Panc1 (cell line): ENCODE measurements around the gene GPAM.

ENCODE experiments used
- CTCF ChIP-seq: fragments of 450-650 bp; IDR thresholded peaks from 2 replicates; pipeline ENCODE4 v1.5.1; 2017; ENCODE audit warnings: mild to moderate bottlenecking
- SIN3A ChIP-seq: IDR thresholded peaks from 2 replicates; pipeline ENCODE4 v1.6.1; 2012; ENCODE audit warnings: low read depth, mild to moderate bottlenecking, low read length, moderate library complexity, borderline replicate concordance; ENCODE audit not compliant: insufficient read depth

DNA sequence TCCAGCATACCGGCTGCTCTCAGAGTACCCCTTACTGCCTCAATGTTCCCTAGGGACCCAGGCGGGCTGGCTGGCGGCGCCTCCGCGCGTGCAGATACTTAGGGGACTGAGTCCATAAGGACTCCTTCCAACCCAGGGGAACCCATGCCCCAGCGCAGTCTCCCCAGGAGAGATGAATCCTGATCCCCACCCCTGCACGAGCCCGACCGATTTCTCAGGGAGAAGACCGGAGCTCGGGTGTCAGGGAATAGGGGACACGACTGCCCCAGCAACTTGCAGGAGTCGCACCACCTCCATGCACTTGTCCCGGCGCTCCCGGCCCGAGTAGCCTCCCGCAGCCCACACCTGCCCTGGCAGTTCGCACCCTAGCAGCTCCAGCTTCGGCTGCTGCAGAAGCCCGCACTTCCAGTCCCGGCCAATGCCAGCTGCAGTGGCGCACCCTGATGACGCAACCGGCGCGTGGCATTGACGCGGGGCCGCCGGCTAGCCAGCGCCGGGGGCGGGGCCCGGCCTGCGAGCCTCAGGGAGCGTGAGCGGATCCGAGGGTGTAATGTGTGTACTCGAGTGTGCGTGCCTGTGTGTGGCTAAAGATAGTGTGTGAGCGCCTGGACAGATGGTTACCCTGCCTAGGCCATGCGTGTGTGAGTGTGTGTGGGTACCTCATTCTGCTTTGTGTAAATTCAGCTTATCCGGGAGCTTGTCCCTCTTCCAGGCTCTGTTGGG is at the start of gene GPAM:
- peak; percentile 98; the same call in 1 of the 2 replicates for TF ChIP-seq SIN3A
- no peak for TF ChIP-seq CTCF
